ENCODE data around the gene MFSD11. TPM values are rescaled to one million over a fixed set of nuclear protein-coding genes. Genes with fewer than 3 reads are reported as not detected.

MFSD11 gene
- total and polyA plus RNA-seq, 2 of the 8 experiments (the other 6 are each of a cell fraction or from before 2014, with no cell fraction given): 17.7 to 19.8 TPM

DNA sequence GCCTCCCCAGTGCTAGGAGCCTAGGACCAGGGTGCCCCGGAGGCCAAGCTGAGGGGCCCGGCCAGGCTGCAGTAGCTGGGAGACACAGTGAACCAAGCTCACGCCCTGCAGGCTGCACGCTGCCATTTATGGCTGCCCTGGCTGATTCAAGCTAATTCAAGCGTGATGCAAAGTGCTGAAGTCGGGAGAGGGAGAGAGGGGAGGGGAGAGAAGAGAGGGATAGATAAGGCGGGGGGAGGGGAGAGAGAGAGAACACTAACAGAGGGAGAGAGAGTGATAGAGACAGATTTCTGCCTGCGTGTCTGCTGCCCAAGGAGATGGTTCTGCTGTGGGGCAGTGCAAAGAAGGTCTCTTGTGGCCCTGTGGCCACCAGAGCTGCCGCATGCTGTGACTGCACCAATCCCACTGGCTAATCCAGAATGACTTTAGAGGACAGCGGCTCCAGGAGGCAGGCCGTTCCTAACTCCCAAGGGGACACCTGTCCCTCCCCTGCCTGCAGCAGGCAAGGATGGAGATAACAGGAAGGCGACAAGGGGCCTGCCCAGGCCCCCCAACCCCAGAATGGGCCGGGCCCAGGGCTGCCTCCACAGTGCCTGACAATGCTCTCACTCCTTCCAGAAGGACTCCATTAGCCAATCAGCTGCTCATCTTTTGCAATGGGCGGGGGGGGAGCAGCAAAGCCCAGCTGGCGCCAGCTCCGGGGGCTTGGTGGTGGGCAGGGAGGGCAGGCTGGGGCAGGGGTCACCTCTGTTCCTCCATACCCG lies 40.0 kb upstream of the MFSD11 start (continued):
- TF ChIP-seq, protein P1, sequence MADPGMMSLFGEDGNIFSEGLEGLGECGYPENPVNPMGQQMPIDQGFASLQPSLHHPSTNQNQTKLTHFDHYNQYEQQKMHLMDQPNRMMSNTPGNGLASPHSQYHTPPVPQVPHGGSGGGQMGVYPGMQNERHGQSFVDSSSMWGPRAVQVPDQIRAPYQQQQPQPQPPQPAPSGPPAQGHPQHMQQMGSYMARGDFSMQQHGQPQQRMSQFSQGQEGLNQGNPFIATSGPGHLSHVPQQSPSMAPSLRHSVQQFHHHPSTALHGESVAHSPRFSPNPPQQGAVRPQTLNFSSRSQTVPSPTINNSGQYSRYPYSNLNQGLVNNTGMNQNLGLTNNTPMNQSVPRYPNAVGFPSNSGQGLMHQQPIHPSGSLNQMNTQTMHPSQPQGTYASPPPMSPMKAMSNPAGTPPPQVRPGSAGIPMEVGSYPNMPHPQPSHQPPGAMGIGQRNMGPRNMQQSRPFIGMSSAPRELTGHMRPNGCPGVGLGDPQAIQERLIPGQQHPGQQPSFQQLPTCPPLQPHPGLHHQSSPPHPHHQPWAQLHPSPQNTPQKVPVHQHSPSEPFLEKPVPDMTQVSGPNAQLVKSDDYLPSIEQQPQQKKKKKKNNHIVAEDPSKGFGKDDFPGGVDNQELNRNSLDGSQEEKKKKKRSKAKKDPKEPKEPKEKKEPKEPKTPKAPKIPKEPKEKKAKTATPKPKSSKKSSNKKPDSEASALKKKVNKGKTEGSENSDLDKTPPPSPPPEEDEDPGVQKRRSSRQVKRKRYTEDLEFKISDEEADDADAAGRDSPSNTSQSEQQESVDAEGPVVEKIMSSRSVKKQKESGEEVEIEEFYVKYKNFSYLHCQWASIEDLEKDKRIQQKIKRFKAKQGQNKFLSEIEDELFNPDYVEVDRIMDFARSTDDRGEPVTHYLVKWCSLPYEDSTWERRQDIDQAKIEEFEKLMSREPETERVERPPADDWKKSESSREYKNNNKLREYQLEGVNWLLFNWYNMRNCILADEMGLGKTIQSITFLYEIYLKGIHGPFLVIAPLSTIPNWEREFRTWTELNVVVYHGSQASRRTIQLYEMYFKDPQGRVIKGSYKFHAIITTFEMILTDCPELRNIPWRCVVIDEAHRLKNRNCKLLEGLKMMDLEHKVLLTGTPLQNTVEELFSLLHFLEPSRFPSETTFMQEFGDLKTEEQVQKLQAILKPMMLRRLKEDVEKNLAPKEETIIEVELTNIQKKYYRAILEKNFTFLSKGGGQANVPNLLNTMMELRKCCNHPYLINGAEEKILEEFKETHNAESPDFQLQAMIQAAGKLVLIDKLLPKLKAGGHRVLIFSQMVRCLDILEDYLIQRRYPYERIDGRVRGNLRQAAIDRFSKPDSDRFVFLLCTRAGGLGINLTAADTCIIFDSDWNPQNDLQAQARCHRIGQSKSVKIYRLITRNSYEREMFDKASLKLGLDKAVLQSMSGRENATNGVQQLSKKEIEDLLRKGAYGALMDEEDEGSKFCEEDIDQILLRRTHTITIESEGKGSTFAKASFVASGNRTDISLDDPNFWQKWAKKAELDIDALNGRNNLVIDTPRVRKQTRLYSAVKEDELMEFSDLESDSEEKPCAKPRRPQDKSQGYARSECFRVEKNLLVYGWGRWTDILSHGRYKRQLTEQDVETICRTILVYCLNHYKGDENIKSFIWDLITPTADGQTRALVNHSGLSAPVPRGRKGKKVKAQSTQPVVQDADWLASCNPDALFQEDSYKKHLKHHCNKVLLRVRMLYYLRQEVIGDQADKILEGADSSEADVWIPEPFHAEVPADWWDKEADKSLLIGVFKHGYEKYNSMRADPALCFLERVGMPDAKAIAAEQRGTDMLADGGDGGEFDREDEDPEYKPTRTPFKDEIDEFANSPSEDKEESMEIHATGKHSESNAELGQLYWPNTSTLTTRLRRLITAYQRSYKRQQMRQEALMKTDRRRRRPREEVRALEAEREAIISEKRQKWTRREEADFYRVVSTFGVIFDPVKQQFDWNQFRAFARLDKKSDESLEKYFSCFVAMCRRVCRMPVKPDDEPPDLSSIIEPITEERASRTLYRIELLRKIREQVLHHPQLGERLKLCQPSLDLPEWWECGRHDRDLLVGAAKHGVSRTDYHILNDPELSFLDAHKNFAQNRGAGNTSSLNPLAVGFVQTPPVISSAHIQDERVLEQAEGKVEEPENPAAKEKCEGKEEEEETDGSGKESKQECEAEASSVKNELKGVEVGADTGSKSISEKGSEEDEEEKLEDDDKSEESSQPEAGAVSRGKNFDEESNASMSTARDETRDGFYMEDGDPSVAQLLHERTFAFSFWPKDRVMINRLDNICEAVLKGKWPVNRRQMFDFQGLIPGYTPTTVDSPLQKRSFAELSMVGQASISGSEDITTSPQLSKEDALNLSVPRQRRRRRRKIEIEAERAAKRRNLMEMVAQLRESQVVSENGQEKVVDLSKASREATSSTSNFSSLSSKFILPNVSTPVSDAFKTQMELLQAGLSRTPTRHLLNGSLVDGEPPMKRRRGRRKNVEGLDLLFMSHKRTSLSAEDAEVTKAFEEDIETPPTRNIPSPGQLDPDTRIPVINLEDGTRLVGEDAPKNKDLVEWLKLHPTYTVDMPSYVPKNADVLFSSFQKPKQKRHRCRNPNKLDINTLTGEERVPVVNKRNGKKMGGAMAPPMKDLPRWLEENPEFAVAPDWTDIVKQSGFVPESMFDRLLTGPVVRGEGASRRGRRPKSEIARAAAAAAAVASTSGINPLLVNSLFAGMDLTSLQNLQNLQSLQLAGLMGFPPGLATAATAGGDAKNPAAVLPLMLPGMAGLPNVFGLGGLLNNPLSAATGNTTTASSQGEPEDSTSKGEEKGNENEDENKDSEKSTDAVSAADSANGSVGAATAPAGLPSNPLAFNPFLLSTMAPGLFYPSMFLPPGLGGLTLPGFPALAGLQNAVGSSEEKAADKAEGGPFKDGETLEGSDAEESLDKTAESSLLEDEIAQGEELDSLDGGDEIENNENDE (IDR thresholded peaks at IDR 0.05; ENCODE audit: insufficient replicate concordance, low read length): no peak
- TF ChIP-seq SP2 (IDR thresholded peaks at IDR 0.05; ENCODE audit: low read length): no peak
